T-helper 1 cell (primary cell): ENCODE measurements around the gene XCL2.
"Not testable (repeated sequence)": the region's sequence is repeated elsewhere in the genome, so short reads cannot be mapped to it uniquely, and the experiment has no call there.

ENCODE experiments used
- DNase-seq, 5 donors: peaks; one replicate each; pipeline ENCODE4 v3.0.0-alpha.2; 2012 to 2020
- total RNA-seq, 4 donors: gene quantifications; one replicate each; lab custom pipeline; 2026; lab: John Stamatoyannopoulos, UW

The XCL2 gene, protein sequence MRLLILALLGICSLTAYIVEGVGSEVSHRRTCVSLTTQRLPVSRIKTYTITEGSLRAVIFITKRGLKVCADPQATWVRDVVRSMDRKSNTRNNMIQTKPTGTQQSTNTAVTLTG
- total RNA-seq = 0.08 to 1.2 (median 0.31) reads per million in 4 donors

DNA sequence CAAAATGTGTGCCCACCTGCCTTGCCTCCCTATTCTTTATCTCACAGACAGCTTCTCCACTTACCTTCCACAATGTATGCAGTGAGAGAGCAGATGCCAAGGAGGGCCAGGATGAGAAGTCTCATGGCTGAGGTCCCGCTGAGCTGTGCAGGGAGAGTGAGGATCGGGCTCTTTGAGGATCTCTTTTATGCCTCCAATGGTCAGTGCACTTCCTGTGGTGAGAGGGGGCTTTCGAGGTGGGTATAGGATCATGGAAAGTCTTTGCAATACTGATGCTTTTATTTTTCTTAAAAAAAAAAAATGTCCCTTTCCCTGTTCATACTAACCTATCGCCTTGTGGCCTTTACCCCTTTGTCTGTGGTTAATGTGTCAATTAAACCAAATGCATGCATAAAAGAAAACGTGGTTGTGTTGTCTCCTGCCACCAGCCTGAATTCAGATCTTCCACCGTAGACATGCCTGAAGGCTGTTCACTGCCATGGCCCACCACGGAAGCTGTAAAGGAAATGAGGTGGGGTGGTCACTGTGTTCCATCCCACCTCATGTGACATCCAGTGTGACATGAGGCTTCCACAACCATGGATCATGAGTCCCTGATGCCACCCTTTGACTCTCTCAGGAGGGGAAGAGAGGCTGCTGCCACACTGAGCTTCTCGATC, at the start of gene XCL2:
Gene XCL2, minus strand, starts transcription at position 158 of the 659 bp plus-strand sequence. Its CDS starts 33 bp downstream, at position 125.
- DNase-seq = not testable (repeated sequence)

DNA sequence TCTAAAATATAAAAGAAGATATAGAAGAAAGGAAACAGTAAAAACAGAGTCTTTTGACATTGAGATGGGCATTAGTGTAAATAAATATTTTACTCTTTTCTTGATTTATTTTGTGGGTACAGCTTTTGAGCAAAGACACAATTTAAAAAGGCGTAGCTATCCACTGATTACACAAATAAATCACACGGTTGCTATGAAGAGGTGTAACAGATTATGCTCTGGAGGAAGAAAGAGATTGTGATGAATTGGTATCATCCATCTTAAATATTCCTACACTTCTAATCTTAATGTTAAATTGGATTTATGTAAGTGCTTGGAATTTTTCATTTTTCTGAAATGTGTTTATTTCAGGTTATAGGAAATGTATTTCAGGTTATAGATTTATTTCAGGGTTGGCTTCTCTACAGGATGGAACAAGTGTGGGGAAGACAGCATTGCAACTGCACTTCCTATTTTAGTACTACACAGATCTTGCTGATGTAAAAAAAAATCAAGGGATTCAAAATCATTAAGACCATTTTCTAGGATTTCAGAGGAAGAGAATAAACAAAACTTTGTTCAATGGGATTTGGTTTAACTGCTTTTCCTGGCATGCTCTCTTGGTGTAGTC, 47.9 kb upstream of the XCL2 start:
- DNase-seq = no peak

DNA sequence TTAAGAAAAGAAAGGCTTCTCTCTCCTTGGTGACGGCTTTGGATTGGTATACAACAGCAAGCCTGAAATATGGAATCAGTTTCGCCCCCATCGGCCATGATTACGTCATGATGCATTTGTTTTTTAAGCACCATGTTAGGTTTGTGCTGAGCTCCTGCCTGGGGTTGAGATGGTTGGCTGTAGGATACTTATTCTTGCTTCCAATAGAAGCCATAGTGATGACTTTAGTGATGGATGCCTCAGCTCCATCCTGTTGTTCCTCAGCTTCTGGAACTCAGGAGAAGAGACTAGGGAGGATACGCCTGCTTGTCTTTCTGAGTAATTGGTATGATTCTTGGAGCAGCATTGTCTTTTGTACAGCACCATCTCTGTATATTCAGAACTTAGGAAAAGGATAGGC, 47.3 kb upstream of the XCL2 start:
- DNase-seq = no peak

DNA sequence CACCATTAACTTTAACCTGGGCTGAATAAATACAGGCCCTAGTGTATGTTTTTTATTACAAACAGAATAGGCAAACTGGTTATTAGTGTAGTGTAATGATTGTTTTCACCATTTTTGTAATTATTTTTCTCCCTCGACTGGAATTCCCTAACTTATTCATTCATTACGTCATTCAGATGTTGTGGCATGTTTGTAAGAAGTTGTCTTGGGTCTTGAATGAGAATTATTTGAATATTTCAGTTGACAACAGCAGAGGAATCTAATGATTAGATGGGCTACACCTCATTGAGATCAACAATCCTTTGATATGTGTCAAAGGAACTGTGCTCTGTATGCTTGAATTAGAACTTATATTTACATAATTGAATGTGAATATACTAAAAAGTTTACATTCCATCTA, 45.4 kb upstream of the XCL2 start:
- no peak for DNase-seq

DNA sequence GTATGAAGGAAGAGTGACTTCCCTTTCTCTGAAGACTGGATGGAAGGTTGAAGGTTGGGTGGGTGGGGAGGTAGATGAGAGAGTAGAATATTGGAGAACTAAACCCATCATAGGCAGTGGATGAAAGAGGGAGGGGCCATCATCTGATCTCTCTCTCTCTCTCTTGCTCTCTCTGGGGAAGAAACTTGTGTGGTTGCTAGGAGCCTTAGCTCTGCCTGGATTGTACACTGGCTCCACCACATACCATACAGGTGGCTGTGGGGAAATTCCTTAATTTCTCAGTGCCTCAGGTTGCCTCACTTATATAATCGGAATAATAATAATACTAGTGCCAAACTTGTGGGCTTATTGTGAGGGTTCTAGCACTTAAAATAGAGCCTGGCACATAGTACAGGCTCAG, 42.1 kb upstream of the XCL2 start:
- no peak for DNase-seq

DNA sequence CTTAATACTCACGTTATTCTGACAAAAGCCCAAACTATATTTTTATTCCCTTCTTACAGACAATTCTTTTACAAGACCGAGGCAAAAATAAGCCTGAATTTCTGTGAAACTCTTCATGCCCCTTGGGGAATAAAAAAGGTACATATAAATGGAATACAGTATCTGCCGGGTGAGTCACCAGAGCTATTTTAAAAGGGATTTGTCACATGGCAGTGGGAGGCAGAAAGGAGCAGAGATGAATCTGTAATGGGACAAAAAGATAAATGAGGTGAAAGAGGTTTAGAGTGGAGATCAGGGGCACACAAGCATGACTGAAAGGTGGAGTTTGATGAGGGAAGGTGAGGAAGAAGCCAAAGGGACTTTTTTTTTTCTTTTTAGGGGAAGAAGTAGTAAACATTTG, 41.4 kb upstream of the XCL2 start:
- no peak for DNase-seq

DNA sequence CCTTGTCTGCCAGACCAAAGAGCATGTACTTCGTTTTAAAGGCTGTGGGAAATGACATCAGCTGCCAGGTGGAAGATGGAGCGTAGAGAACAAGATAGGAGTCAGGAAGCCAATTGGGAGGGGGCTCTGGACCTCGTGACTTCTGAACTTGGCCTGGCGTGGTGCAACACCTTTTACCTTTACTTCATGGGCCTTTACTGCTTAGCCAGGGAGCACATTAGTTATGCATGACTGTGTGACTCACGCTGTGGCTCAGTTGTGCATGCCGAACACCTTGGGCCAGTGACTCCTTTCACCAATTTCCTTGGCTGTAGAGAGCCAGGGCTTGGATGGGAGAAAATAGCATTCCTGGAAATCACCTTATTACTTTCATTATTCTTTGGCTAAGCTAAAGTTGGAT, 39.8 kb upstream of the XCL2 start:
- DNase-seq = no peak

DNA sequence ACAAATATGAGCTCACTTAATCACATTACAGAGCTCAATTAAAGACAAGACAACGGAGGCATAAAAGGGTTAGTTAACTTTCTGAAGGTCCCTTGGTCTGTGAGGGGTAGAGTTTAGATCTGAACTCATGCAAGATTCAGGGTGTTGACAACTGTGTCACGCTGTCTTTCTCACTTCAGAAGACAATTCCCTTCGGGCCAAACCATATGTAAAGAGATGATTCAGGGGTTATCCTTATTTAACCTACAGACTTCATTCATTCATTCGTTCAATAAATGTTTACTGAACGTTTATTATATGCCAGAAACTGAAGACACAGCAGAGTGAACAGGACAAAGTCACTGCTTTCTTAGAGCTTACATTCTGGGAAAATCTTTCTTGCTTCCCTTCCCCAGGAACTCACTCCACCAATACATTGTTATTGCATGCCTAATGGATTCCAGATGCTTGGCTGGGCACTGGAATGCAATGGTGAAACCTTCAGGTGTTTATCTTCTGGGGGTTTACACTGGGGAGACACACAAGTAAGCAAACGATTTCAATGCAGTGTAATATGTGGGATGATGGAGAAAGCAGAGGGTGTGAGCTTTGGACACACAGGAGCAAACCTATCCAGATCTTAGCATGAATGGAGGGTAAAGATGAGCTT, 39.0 kb upstream of the XCL2 start:
- DNase-seq = no peak

DNA sequence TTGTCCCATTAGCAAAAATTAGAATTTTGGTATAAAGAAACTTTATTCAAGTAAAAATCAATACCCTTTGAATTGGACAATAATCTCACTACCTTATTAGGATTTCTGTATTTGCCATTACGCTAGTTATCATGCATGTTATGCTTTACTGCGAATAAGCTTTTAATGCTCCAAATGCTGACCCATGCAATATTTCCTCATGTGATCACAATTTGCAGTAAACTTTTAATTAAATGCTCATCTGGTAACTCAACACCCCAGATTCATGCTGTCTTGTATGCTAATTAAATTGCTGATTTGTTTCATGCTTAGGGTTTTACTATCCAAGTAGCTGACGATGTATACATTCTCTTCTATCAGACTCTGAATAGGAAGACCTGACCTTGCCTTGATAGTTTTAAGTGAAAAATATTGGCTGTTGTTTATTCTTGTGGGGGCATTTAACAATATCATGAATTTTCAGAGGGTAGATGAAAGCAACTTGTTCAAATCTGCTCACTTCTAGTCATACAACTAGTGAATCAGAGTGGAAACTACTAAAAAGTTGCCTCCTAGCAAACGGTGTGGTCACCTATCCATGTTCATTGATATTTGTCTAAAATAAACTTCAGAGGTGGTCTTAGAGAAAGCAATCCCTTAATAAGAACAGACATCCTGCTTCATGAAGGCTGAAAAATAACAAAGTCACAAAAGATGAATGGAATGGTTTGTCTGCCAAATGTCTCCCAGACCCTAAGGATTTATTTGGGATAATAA, 38.2 kb upstream of the XCL2 start:
- DNase-seq = no peak

DNA sequence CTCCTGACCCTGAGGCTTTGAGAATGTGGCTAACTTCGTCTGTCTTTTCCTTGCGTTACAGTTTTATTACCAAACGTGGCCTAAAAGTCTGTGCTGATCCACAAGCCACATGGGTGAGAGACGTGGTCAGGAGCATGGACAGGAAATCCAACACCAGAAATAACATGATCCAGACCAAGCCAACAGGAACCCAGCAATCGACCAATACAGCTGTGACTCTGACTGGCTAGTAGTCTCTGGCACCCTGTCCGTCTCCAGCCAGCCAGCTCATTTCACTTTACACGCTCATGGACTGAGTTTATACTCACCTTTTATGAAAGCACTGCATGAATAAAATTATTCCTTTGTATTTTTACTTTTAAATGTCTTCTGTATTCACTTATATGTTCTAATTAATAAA, 37.2 kb upstream of the XCL2 start:
- not testable (repeated sequence) for DNase-seq

DNA sequence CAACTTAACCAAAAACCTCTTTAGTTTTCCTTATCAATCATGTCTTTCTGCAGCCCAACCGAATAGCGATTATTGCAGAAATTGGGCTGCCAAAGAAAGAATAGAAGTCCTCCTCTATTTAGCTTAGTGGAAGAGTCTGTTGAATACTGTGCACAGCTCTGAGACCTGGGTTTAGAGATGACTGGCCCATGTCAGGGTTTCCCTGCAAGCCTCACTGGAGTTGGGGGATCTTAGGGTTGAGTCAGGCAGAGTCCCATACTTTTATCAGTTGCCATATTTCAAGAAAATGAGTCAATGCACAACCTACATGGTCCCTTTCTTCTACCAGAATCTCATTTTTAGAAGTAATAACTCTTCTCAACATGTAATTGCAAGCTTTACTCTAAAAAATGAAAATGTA, 36.5 kb upstream of the XCL2 start:
- not testable (repeated sequence) for DNase-seq

DNA sequence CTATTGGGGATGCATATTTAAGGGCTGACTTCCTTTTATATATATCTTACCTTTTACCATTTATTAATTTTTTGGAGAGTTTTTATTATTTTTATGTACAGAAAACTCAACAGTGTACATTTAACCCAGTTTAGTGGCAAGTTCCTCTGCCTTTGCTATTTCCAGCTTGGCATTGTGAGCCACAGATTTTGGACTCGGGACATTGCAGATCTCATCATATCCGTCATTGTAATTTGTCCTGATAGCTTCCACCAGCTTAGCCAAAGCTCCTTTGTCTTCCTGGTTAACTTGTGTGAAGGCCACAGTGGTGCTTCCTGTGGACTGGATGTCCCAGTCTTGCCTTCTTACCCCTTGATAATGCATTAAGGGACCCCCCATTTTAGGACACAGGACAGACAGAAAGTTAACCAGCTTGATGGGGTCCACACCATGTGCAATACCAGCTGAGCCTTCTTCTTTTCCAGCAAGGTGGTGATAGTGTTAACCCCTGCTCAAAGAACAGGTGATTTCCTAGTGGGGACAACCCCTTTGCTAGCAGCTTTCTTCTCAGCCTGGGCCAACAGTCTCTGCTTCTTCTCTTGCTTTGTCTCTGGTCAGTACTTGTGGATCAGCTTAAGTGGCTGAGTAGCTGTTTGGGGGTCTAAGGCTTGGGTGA, 34.9 kb upstream of the XCL2 start:
- not testable (repeated sequence) for DNase-seq

DNA sequence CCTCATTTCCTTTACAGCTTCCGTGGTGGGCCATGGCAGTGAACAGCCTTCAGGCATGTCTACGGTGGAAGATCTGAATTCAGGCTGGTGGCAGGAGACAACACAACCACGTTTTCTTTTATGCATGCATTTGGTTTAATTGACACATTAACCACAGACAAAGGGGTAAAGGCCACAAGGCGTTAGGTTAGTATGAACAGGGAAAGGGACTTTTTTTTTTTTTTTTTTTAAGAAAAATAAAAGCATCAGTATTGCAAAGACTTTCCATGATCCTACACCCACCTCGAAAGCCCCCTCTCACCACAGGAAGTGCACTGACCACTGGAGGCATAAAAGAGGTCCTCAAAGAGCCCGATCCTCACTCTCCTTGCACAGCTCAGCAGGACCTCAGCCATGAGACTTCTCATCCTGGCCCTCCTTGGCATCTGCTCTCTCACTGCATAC, 32.5 kb upstream of the XCL2 start, which contains the start of gene XCL1:
Gene XCL1, plus strand, starts transcription at position 361 of the 444 bp plus-strand sequence. Its CDS starts 33 bp downstream, at position 394.
- not testable (repeated sequence) for DNase-seq

DNA sequence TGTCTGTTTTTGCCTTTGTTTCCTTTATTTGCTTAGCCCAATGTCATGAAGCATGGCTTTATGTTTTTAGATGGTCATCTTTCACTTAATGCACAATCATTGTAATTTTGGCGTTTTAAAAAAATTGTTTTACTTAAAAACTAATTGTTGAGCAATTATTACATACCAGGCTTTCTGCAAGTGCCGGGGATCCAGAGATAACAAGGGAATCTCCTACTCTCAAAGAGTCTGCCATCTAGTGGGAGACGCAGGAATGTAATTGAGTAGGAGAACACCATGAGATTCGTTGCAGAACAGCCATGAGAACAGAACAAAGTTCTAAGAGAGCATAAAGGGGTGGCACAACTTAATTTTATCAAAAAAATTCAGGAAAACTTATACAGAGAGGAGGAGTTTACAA, 30.4 kb upstream of the XCL2 start:
- peak in 2 of 5 donors; percentile 18 to 43 for DNase-seq

DNA sequence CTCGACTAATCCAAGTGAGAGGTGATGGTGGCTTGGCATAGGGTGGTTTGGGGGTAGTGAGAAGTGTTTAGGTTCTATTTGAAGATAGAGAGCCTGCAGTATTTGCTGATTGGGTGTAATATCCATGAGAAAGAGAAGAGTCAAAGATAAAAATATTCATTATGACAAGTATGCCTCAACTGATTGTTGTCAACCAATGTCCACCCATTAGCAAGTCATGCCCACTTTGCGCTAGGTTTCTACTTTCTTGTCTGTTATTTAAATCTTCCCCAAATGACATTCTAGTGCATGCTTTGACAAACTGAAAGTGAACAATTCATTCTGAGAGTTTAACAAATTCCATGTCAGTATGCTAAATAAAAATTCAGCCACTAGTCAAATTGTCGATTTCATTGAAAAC, 28.8 kb upstream of the XCL2 start:
- peak in 1 of 5 donors; percentile 33 for DNase-seq

DNA sequence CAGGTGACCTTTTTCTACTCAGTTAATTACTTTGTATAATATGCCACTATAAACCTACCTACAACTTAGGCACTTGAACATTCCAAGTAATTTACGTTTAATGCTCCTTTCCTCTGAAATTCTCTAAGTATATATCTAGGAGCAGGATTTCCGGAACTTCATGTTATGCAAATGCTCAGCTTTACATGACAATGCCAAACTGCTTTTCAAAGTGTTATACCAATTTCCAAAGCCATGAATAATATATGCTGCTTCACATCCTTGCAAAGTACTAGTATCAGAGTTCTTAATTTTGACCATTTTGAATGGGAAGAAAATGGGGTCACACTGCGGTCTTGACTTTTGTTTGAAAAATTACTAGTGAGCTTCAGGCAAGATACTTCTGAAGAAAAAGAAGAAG, 26.9 kb upstream of the XCL2 start:
- DNase-seq = no peak

DNA sequence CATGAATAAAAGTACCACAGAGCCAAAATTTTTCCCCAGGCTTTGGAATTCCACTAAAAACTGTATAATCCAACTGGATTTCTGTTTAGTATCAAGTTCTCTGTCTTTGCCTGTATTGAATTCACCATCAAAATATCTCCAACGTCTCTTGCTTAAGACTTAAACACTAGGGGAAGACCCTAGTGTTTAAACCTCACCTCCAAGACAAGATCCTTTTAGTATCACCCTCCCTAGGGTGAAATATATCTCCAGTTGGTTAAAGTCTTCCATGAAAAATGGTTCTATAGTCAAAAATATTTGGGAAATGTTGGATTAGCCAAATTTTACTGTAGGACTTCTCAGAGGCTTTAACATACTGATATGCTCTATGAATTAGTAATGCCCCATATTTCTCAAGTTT, 24.5 kb upstream of the XCL2 start:
- DNase-seq = no peak

DNA sequence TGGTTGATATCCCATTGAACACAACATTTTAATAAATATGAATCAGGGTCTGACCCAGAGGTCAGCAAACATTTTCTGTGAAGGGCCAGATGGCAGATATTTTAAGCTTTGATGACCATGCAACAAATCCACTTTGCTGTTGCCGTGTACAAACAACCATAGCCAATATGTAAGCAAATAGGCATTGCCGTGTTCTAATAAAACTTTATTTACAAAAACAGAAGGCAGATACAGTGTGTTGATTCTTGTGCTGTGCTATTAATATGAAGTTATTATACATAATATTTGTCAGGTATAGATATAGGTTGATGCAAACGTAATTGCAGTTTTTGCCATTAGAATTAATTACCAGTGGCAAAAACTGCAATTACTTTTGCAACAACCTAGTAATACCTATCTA, 23.8 kb upstream of the XCL2 start:
- no peak for DNase-seq

DNA sequence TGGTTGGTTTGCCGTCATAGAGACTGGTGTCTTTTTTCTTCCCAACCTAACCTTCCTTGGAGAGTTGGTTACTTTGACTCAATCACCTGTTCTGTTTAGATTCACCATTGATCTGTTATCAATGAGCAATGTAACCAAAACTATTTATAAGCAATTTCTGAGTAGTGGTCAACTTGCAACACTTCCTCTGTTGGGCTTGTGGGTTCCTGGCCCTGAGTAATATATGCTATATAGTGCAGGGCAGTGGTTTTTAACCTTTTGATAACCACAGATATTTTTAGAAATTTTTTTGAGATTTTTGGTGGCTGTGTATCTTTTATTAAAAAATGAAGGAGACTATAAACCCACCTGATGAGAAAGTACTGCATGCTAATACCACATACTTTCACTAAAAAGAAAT, 23.2 kb upstream of the XCL2 start:
- DNase-seq = no peak

DNA sequence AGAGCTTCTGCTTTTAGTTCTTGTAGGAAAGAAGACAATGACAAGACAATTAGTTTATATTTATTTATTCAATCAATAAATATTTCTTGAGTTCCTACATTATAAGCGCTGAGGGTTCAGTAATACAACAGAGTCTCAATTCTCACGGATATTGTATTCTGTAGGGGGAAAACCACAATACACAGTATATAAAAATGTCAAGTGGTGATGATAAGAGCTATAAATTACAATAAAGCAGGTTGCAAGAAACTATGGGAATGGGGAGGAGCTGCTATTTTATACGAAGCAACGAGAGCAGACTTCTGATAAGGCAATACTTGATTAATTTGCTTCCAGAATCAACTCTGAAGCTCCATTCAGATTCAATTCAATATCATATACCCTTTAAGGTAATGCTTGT, 22.0 kb upstream of the XCL2 start:
- DNase-seq = no peak

DNA sequence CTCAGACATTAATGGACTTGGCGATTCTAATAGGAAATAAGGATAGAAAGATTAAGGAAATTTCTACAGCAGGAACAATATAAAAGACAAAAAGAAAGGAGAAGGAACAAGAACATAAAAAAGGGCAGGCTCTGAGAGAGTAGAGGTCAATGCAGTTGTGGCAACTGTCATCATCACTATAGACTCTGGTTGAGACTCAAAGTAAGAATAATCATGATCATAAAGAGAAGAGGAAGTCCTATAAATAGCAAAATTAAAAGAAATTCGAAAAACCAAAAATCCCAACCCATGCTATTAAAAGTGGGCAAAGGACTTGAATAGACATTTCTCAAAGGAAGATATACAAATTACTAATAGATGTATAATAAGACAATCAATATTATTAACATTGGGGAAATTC, 18.2 kb upstream of the XCL2 start:
- DNase-seq = no peak

DNA sequence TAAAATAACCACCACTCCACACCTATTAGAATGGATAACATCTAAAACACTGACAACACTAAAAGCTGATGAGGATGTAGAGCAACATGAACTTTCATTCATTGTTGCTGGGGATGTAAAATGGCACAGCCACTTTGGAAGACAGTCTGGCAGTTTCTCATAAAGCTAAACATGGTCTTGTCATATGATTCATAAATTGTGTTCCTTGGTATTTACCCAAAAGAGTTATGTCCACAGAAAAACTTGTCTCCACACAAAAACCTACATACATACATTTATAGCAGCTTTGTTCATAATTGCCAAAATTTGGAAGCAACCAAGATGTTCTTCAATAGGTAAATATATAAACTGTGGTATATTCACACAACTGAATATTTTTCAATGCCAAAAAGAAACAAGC, 16.6 kb upstream of the XCL2 start:
- DNase-seq = no peak
